Measurements from ENCODE around the gene PPP1R2.

DNA sequence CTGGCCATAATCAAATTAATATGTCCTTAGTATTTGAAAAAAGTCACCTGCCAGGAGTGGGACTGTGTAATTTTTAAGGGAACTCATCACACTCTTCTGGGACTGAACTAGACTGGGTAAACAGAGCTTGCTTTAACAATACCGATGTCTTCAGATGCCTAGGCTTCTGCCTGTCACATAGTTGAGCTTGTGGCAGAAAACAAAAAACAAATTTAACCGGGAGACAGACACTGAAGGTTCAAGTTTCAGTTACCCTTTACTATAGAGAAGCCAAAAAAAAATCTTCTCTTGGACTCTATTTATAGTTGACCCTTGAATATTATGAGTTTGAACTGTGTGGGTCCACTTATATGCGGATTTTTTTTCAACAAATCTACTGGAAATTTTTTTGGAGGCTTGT is 10.8 kb downstream of the PPP1R2 start:
- TF ChIP-seq CBX3 (IDR thresholded peaks at IDR 0.05; ENCODE audit: low read depth), result no peak
- TF ChIP-seq, protein P1, sequence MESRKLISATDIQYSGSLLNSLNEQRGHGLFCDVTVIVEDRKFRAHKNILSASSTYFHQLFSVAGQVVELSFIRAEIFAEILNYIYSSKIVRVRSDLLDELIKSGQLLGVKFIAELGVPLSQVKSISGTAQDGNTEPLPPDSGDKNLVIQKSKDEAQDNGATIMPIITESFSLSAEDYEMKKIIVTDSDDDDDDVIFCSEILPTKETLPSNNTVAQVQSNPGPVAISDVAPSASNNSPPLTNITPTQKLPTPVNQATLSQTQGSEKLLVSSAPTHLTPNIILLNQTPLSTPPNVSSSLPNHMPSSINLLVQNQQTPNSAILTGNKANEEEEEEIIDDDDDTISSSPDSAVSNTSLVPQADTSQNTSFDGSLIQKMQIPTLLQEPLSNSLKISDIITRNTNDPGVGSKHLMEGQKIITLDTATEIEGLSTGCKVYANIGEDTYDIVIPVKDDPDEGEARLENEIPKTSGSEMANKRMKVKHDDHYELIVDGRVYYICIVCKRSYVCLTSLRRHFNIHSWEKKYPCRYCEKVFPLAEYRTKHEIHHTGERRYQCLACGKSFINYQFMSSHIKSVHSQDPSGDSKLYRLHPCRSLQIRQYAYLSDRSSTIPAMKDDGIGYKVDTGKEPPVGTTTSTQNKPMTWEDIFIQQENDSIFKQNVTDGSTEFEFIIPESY (IDR thresholded peaks at IDR 0.05; ENCODE audit: extremely low read depth, insufficient replicate concordance, low read length), result no peak

All from HCT116 (cell line).